HG02623 (cell line): ENCODE measurements around the gene GRIA4.
"Not testable (repeated sequence)": the region's sequence is repeated elsewhere in the genome, so short reads cannot be mapped to it uniquely, and the experiment has no call there.

Experiments
- ATAC-seq: cut with Tn5 transposase; IDR thresholded peaks from one replicate; pipeline ENCODE4 v1.9.1; 2021; ENCODE audit warnings: moderate library complexity; ENCODE audit not compliant: unreplicated experiment

The GRIA4 gene

GRCh38 chr11:105979997-105980703, 370.3 kb downstream of the GRIA4 start:
- no peak for ATAC-seq

DNA sequence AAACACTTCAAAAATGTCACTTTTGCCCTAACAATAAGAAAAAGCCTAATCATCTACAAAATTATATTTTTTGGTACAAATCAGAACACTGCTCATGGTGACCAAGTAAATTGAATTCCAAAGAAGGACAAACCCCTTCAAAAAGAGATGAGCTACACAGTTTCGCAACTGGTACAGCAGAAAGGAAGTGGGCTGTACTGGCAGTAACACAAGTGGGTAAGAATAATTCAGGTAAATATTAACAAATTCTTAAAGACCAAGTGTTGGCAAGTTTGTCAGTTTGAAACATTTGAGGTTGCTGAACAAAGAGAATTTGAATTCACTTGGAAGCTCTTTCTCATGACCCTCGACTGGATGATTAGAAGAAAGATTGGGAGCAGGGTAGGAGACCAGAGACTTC, 376.7 kb downstream of the GRIA4 start:
- no peak for ATAC-seq

DNA sequence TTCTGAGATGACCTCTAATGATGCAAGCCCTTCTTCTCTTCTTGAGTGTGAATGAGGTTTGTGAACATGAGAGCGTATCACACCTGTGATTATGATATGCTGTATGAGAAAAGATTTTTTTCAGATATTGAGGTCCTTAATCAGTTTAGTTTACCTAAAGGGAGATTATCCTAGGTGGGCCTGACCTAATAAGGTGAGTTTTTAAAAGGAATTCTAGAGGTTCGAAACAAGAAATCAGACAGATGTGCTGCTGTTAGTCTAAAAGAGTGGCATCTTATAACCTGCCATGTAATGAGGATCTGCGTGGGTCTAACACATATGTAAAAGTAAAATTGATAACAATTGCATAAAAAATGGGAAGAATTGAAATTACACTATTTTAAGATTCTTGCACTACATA, 378.3 kb downstream of the GRIA4 start:
- no peak for ATAC-seq

GRCh38 chr11:105989124-105989523, 379.3 kb downstream of the GRIA4 start:
- ATAC-seq = no peak

DNA sequence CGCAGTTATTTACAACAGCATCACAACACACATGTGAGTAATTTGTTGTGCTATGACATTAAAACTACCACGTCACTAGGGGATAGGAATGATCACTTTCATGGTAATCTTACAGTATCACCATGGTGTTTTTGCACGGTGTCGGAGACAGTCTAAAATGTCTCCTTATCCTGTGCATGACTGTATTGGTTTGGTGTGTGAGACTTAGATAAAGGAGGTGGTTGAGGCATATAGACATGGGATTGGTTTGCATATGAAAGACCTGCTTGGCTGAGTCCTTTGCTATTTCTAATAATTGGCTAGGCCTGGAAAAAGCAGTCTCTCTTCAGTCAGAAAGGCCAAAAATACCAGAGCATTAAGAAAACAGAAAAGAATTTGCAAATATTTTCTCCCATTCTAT, 382.0 kb downstream of the GRIA4 start:
- ATAC-seq = no peak

- ATAC-seq = peak; percentile 57
These were observed 391.6 kb downstream of the GRIA4 start for GRCh38 chr11:106001304-106002012.

GRCh38 chr11:106003094-106003493, 393.2 kb downstream of the GRIA4 start:
- ATAC-seq = not testable (repeated sequence)

DNA sequence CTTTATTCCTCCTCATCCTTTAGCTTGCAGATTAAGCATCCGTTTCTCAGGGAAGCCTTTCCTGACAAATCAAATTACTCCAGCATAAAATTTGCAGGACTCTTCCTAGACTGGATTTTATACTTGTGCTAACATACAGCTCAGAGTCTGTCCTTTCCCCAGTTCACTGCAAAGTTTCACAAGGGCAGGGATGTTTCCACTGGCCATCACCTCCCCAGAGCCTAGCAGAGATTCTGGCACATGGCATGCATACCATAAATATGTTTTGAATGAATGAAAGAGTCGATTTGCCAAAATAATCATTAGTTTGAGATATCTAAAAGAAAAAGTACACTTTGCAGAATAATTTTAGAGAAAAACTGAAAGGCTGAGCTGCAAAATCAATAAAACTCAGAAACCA, 401.6 kb downstream of the GRIA4 start:
- no peak for ATAC-seq

- no peak for ATAC-seq
These were observed 402.9 kb downstream of the GRIA4 start for GRCh38 chr11:106012744-106013143.

DNA sequence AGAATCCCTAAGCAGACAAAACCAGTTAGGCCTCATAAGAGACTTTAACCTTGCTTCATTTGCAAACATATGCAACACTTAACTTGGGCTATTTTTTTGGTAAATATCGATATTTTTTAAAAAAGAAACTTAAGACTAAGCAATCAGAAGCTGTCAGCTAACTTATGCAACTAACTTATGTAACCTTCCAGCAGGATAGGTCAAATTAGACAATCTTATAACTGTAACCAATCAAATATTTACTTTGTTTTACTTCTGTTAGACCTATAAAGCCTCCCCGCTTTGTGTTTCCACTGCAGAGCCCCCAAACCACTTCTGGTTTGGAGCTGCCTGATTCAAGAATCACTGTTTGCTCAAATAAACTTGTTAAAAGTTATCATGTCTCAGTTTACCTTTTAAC, 404.2 kb downstream of the GRIA4 start:
- ATAC-seq = no peak

DNA sequence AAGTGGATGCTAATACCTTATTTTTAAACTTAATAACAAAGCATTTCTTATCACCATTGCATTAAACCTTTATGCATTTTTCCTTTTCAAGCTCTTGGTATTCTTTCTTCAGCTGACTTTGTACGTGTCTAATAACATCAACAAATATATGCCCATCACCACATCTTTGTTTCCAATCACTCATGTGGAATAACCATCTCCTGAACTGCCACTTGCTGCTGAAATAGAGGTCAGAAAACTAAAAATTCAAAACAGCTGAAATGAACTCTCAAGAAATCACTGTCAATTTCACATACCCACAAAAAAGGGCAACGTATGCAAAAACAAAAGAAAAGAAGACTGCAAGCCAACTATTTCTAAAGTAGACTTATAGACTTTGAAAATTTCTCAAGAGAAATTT, 404.7 kb downstream of the GRIA4 start:
- no peak for ATAC-seq

DNA sequence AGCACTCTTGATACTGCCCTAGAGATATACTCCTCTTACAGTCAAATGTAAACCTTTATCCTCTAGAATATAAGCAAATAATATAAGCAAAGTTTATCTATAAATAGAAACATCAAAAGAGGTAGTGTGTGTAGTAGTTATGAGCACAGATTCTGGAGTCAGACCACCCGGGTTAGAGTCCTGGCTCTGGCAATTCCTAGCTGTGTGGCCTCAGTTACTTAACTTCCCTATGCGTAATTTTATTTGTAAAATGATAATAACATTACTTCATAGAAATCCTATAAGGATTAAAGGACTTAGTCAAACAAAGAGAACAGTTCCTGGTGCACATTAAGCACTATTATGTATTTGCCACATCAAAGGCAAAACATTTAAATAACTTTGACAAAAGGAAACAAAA, 405.2 kb downstream of the GRIA4 start:
- no peak for ATAC-seq

DNA sequence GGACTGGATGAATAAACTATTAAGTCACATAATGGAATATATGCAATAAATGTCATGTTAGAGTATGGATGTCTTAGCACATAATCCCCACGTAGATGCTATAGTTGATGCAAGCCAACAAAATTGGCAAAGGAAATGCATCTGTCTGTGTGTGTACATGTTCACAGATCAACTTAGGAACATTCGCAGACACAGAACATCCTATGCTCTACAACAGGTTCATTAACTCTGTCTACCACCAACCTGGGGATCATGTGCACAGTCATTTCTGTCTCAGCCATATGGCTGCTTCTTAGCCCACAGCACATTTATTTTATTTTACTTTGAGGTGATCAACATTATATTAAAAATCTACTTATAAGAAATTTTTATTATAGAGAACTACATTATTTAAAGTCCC, 407.2 kb downstream of the GRIA4 start:
- no peak for ATAC-seq

GRCh38 chr11:106021181-106021966, 411.5 kb downstream of the GRIA4 start:
- peak; percentile 3 for ATAC-seq

DNA sequence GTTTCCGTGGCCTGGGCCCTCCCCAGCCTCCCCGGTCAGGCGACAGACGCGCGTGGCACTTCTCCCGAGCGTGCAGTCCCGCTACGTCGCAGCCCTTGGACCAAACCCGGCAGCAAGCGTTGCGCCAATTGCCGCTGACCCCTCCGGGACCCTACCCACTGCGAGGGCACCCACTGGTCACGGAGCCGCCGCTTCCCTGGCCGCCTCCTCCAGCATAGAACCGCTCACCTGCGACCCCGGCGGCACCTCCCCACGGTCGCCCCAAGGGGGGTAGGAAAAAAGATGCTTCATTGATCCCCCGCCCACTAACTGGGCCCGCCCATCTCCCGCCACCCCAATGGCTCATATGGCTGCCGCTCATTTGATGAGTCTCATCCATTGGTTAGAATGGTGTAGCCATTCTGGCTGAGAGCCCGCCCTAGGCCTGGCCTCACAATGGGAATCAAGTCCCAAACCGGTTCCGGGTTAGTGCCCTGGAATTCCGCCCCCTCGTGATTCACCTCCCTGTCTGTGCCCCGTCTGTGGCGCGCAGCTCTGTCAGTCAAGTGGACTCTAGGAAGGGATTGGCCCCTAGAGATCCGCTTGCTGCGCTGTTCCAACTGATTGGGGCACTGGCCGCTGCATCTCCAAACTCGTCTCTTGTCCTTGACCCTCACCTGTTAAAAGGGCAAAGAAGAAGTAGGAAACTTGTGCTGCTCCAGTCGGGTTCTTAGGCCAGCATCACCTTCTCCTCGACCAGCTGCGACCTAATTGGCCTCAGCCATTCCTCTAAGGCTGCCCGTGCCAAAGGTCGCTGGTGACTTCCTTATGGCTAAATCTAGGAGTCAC, 412.3 kb downstream of the GRIA4 start, which contains the start of gene MSANTD4:
MSANTD4 (minus strand) TSS at position 274 of the 828 bp plus-strand sequence. CDS start 11,323 bp downstream, outside the sequence.
- ATAC-seq = peak; percentile 96

GRCh38 chr11:106022795-106023275, 413.0 kb downstream of the GRIA4 start:
- no peak for ATAC-seq

DNA sequence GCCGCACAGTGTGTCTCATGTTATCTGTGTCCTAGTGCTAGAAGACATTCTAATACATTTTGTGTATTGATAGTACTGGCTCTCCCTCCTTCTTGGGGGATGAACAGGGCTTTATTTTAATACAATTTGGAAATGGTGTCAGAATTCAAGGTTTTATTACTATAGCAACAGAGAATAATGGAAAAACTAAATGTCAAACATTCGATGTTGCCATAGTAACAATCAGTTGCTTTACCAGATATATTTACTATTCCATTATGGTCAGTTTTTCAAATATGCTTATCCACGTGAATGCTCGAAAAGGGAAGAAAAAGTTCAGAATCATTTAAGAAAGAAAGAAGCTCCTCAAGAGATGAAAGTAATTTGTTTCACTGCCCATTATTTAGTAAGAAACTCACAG, 420.7 kb downstream of the GRIA4 start:
- no peak for ATAC-seq

DNA sequence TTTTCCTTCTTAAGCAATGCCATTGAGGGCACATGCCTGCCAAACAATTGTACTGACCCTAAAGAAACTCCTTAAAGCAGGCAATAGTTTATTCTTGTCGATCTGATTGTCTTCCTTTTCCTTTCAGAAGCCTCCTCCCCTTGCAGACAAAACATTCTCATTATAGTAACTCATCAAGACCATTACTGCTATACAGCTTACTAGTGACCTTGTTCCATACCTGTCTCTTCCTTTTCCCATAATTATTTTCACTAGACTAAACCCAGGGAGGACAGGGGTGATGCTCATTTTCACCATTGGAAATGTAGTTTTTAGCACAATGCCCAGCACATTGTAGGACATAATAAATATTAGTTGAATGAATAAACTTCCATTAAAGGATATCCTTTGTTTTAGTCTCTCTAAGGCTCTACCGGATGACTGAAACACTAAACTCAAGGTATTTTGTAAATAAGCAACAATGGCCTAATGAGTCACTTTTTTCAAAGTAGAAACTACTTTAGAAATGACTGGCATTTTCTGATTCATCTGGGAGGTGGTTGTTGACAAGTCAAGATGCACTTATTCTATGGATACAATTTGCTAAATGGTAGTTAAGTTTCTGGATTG, 421.4 kb downstream of the GRIA4 start:
- ATAC-seq = no peak
